DMS53 treated with DMSO at 0.1 percent for 48 hours (cell line): ENCODE results near the gene SH3BGRL2.
"Not testable (repeated sequence)": the region's sequence is repeated elsewhere in the genome, so short reads cannot be mapped to it uniquely, and the experiment has no call there.

ENCODE experiments used
- DNase-seq: peaks from one replicate; lab custom pipeline; 2025; ENCODE audit not compliant: unreplicated experiment; lab: John Stamatoyannopoulos, UW

Gene SH3BGRL2

DNA sequence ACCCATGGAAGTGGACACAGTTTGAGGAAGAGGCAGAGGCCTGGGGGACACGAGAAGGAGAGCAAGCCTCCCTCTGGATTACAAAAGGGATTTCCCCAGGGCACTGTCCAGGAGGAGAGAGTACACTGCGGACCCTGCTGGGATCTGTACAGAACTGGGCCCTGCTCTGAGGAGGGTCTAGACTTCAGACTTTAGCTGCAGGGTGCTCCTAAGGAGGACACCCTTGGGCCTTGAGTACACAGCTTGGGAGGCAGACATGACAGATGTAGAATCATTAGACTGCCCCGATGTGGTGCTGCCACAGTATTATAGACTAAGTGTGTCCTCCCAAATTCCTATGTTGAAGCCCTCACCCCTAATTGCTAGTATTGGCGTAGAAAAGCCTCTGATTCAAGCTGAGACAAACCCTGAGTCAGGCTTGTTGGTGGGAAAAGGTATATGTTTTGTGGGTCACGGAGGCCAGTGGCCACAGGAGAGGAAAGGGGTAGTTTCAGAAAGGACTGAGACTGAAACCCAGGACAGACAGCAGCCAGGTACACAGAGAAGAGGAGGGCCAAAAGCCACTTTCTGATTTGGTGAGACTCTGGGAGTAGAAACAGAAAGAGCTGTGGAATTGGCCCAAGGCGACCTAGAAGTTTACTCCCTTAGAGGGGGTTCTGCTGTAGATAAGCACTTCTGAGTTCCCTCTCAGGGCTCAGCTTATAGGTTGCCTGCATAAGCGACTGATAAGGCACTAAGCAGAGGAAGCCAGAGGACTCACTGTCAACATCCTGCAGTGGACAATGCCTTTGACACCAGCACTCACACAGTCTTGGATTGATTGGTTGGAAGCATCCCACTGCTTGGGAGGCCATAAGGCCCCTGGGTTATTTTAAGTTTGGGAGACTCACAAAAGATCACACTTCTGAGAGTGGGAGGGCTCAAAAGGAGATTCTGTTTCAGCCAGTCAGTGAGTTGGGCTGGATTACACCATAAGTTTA is 16.5 kb upstream of the SH3BGRL2 start:
- no peak for DNase-seq

DNA sequence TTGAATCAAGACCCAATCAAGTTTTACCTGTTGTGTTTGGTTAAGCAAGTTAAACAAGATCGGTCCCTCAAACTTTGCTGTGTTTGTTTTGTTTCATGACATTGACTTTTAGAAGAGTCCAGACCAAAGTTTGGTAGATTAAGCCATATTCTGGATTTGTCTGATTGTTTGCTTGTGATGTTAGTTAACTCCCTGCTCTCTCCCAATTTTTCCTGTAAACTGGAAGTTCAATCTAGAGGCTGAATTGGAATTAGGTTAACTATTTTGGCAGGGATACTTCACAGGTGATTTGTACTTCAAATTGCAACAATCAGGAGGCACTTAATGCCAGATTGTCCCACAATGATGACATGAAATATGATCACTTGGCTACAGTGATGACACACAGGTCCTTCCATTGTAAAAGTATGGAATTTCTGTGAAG is 13.6 kb upstream of the SH3BGRL2 start:
- DNase-seq, result no peak

DNA sequence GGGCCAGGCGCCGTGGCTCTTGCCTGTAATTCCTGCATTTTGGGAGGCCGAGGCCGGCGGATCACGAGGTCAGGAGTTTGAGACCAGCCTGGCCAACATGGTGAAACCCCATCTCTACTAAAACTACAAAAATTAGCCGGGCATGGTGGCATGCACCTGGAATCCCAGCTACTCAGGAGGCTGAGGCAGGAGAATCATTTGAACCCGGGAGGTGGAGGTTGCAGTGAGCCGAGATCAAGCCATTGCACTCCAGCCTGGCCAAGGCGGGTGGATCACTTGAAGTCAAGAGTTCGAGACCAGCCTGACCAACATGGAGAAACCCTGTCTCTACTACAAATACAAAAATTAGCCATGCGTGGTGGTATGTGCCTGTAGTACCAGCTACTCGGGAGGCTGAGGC is 12.7 kb upstream of the SH3BGRL2 start:
- not testable (repeated sequence) for DNase-seq

DNA sequence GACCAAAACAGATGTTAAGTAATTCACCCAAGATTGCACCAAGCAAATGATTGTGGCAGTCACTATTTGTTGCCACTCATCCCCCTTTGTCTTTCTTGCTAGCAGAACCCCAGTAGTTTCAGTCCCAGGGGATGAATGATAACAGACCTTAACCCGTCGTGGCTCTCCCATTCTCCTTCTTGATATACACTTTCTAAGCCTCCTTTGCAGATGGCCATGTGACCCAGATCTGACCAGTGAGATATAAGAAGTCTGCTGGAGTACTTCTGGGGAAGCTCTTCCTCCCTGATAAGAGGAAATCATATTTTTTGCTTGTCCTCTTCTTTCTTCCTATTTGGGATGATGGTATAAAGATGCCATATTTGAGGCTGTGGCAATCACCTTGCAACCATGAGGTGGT is 9.6 kb upstream of the SH3BGRL2 start:
- no peak for DNase-seq

DNA sequence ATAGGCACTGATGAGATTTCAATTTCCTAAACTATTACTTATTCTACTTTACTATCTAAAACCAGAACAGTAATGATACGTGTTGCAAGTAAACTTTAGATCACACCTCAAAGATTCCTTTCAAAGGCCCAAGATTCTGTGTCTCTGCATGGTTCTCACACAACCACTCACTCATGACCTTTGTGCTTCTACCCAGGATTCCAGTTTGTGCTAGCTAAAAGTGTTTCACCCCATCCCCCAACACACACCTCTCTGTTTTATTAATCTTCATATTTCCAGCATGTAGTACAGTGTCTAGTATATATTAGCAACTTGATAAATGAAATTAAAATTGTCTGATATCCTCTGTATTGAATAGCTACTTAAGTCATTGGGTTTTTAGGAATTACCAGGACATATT is 8.8 kb upstream of the SH3BGRL2 start:
- DNase-seq, result no peak

DNA sequence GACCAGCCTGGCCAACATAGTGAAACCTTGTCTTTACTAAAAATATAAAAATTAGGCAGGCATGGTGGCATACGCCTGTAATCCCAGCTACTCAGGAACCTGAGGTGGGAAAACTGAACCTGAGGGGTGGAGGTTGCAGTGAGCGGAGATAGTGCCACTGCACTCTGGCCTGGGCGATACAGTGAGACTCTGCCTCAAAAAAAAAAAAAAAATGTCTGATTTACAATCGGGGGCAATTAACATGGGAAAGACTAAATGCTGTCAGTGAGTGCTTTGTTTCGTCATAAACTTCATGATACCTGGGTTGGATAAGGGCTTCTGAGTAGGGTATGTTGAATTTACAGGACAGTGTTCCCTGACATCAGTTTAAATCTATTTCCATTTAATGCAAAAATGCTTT is 8.0 kb upstream of the SH3BGRL2 start:
- DNase-seq, result no peak

DNA sequence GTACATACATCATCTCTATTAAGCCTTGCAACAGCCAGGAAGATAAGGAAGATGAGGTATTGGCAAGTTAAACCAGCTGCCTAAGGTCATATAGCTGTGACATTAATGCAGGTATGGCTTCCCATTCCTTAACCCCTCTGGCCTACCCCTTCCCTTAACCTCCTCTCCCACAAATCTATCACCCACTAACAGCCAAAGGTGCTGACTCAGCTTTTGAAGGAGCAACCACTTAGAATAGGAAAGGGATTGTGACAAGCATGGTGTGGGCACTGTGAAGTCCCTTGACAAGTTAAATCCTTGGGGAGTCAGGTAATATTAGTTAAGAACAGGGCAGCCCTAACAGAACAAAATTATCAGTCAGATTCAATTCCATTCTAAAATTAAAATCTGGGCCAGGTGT is 5.4 kb upstream of the SH3BGRL2 start:
- no peak for DNase-seq

DNA sequence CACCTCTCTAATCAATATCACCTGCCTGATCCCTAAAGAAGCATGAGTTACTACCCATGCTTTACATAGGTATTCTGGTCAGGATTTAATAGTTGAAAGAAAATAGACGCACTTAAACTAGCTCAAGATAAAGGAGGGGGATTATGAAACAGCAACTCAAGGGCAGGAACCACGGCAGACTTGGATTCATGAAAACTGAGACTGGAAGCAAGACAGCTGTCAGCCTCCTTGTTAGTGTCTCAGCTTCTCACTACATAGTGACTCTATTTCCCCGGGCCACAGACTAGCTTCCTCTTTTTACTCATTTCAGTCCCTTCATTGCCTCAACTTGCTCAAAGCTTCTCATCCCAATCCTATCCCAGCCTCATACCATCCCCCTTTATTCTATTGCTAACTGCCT is 4.3 kb upstream of the SH3BGRL2 start:
- DNase-seq, result no peak

DNA sequence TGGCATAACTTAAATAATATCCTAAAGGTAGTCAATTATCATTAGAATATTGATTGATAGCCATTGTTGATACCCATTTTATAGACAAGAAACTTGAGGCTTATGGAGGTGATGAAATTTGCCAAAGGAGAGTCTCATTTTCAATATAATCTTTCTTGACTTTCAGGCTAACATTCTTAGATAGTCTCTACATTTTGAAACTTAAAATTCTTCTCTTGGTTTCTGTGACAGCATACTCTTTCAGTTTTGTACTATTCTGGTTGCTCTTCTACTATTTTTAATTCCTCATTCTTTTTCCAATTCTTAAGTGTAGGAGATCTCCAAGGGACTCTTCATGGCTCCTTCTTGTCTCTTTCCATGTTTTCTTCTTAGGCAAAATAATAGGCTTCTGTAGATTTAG is 3.7 kb upstream of the SH3BGRL2 start:
- DNase-seq, result no peak

DNA sequence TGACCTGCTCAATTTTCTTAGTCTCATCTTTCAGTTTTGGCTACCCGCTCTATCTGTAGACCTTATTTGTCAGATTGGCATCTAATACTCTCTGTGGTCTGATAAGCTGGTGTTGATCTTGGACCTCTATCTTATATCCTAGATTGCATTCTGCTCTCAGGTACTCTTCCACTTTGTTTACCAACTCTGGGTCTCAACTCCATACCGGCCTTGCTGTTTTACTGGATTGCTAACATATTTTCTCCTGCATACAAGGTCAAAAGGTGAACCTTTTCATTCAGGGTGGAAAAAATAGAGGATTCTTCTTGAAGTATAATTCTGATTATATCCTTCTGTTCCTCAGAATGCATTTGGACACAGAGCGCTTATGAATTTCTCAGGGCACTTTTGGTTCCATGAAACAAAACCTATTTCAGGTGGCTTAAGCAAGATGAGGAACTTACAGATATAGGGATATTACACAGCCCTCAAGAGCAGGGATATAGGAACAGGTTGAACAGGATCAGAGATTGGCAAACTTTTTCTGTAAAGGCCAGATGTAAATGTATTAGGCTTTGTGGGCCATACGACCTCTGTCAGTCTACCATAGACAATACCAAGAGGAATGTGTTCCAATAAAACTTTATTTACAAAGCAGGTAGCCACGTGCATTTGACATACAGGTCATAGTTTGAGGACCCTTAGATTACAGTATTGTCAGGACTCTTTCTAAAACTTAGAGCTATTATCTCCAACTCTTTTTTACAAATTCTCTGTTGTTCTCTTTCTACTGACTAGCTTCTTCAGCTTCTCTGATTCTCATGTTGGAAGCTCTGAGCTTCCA is 2.5 kb upstream of the SH3BGRL2 start:
- DNase-seq, result no peak

DNA sequence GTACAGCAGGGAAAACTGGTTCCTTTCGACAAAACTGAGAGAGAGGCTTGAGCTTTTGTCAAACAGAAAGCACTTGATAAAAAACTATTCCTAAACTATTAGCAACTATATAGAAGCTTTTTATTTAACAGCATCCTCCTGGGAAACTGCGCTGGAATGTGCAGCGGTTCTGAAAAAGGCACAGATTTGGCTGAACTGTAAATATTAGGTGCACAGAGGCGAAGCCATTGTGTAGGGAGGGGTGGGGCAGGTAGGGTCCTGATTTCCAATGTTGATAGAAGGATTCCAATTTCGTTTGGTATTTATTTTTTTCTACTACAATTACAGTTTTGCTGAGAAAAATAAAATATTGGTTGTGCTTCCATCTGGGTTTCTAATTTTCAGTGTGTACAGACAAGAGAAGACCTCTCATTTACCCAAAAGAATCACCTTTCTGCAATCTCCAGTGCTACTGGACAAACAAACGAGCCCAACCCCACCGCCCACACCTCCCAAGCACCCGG is 698 bp upstream of the SH3BGRL2 start:
- DNase-seq, result no peak

DNA sequence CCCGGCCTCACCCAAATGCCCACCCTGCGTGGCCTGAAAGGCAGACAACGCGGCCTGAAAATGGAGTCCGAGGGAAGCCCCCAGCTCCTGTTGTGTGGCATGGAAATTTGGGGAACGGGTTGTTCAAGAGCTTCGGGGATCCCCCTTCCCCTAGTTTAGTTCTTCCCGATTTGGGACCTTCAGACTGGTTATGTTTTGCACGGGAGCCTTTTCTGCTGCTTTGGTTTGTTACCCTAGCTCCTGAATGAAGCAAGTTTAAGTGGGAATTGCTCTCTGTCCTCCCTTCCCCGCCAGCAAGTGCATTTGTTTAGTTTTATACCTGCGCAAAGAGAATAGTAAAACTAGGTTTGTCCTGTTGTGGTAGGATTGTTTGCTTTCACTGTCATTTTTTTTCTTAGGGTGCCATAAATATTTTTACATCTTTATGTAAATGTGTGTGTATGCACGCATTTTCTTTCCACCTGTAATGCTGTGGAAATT is 604 bp downstream of the SH3BGRL2 start:
- no peak for DNase-seq

DNA sequence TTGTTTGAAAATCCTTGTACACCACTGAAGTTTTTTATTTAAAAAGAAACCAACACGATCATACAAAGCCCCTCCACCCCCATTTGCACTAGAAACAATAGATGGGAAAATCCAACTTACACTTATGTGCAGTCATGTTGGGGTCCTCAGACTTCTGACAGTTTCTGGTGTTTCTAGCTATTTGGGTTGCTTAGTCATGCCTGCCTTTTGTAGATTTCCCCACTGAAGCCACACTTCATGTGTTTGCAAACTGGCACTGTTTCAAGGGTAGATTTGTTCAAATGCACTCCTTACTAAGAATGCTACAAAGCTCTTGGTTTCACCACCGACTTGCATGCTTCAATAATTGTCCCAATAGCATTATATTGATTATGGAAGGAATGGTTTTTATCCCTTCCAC is 1.5 kb downstream of the SH3BGRL2 start:
- no peak for DNase-seq

DNA sequence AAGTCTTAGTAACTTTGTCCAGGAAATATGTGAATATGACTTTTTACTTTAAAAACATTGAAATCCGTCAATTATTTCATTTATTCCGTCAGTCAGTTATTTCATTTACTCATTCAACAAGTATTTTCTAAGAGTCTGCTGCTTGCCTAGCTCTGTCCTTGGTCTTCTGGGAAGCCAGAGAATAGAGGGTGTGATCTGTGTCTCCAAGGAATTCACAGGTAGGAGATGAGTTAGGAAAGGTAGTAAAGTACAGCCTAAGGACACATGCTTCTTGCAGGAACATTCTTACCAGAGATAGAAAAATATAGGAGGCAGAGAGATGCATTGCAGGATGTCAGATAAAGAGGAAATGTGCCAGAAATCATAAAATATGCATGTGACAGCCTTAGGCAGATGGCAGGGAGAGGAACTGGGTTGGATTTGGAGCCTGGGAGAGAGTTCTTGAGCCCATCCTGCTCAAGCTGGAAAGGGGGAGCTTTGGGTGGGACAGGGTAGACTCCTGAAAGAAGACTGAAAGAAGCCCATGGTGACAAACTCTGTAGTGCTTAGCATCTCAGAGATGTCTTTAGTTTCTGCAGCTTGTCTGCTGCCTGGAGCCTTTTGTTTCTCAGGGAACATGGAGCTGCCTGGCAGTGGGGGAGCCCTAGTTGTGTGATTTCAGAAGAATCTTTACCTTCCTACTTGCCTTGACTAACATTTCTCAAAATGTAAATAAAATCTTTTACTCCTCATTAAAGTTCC is 3.5 kb downstream of the SH3BGRL2 start:
- no peak for DNase-seq

DNA sequence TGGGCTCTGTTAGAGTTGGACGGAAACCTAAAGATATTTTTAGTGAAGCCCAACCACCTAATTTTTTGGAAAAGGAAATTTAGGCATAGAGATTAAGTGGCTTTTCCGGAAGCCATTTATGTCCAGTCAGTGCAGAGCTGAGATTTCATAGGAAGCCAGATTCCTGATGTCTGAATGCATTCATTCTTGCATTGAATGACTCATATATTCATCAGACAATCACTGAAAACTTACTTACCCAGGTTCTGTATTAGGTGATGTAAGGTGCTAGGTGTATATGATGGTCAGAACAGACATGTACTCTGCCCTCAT is 4.1 kb downstream of the SH3BGRL2 start:
- no peak for DNase-seq

DNA sequence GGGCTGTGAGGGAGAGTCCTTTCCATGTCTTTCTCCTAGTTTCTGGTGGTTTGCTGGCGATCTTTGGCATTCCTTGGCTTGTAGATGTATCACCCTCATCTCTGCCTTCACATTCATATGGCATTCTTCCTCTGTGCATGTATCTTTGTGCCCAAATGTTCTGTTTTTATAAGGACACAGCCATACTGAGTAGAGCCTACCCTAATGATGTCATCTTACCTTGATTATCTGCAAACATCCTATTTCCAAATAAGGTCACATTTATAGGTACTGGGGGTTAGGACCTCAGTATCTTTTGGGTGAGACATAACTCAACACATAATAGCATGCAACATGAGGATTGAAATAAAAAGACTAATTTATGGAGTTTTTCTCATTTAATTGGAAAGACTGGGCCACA is 5.5 kb downstream of the SH3BGRL2 start:
- DNase-seq, result no peak

DNA sequence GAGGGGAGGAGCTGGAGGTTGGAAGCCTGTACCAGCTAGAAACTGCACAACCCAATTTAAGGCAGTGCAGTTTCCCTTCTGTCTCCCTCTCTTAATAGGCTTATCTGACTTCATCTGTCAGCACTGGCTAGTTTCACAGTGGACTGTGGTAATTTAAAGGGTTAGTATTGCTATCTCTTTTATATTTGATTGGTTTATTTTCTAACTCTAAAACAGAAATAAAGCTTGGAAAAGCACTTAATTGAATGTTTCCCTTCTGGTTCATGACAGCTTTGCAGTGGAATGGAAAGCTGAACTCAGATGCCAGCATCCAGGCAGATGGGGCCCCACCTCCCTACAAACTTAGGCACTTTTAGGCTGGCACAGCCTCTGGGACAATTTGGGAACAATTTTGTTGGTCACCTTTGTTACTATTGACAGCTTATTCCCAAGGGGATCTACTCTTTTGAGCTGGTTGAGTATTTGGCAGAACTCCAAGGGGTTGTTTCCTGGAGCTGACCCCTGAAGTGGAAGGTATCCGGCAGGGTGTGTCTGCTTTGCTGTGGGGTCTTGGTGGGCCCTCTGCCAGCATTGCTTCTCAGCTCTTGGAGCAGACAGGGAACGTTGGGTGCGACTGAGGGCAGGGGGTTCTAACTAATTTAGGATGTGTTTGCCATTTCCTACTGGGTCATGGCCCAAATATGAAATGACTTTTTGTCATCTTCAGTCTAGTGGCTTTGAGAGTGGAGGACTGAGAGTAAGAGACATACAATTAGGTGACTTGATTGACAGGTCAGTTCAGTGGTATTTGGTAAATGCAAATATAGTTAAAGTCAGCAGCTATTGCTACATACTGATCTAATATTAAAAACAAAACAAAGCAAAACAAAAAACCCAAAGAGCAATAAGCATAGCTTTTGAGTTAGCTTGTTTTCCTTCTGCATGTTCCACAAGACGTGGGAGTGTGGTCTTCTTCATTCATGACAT is 9.3 kb downstream of the SH3BGRL2 start:
- DNase-seq, result no peak

DNA sequence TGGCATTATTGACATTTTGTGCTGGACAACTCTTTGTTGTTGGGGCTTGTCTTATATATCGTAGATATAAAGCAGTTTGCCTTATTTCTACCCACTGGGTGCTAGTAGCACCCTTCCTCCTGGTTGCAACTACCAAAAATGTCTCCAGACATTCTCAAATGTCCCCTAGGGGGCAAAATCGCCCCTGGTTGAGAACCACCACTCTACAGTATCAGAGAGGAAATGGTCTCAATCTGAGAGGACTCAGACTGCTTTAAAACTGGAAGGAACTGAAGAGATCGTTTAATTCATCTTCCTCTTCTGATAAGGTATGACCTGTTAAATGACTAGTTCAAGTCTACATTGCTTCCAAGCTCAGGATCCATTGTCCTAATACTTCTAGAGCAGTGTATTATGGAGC is 14.9 kb downstream of the SH3BGRL2 start:
- DNase-seq, result no peak

DNA sequence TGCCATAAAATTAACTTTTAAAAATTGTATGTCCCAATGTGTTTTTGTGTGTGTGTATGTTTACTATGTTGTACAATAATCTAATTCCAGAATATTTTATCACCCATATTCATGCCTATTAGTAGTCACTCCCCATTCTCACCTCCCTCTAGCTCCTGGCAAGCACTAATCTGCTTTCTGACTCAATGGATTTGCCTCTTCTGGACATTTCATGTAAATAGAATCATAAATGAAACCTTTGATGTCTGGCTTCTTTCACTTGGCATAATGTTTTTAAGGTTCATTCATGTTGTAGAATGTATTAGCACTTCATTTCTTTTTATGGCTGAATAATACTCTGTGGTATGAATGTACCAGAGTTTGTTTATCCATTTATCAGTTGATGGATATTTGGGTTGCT is 15.4 kb downstream of the SH3BGRL2 start:
- no peak for DNase-seq

DNA sequence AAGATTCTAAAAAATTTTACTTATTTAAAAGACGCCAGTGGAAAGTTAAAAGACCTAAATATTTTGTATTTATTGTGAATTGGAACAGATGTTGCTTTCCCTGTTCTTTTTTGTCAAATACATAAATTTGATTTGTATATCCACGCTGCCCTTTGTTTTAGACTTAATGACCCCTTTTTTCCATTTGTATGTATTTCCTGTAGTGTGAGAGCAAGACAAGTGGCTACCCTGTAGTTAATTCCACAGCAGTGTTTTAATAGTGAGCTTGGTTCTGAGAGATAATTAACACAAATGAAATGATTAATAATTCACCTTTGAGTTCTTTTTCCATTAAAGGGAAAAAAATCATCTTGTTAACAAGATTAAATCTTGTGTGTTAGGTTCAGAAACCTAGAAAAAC is 16.6 kb downstream of the SH3BGRL2 start:
- no peak for DNase-seq
